ENCODE results near the gene COL21A1. TPM values are rescaled to one million over a fixed set of nuclear protein-coding genes. Genes with fewer than 3 reads are reported as not detected.

The COL21A1 gene
- total and polyA plus RNA-seq, 2 of the 13 experiments (the other 11 are each of a cell fraction or from before 2014, with no cell fraction given), result 0.13 TPM; not detected in 1

- no peak for DNase-seq (ENCODE audit: low spot score)
- intact Hi-C loops (cut with micrococcal nuclease; ENCODE audit: unreplicated experiment), result no loop called here
- ChIA-PET POLR2A (no interaction called here), CTCF (ENCODE audit: low intra/inter-chr PET ratio, low total read pairs) (no interaction called here)
- no peak for FAIRE-seq
- in situ Hi-C loops (cut with HindIII; ENCODE audit: extremely low pct_ligation_motif_present, low pct_unique_long_range_greater_than_20kb), result no loop called here
- Histone ChIP-seq H3K27me3 (ENCODE audit: control insufficient read depth in 1 of 2, insufficient read depth in 2 of 2, low read length in 2 of 2) (no peaks in the 10 kb centered on the region), H3K27ac (ENCODE audit: extremely low read length, insufficient read depth, low read length) (no peak overlapping the region), H3K4me1 (ENCODE audit: insufficient read depth, low read length) (no peaks in the 10 kb centered on the region), H3K4me3 (replicated peaks in 1 of 3; ENCODE audit: insufficient read depth in 1 of 3, low read depth in 2 of 3, low read length in 3 of 3) (no peak overlapping the region), H3K9me3 (ENCODE audit: low read length) (no peaks in the 10 kb centered on the region), H3K9ac (ENCODE audit: insufficient read depth, low read depth, low read length) (no peak overlapping the region), H3K36me3 (replicated peaks in 1 of 2; ENCODE audit: control insufficient read depth in 1 of 2, insufficient read depth in 2 of 2, low read length in 2 of 2) (no peaks in the 10 kb centered on the region), H4K20me1 (ENCODE audit: insufficient read depth, low read length) (no peaks in the 10 kb centered on the region), H2AFZ (ENCODE audit: low read length) (no peak overlapping the region), H3K4me2 (ENCODE audit: low read depth, low read length) (no peak overlapping the region), H3K79me2 (ENCODE audit: insufficient read depth, low read length) (no peaks in the 10 kb centered on the region)
- WGBS (ENCODE audit: low lambda C conversion rate), result under 1% methylated on average over 2 of the region's 2 CpGs
- no peak for ATAC-seq
- no TSS peak for BruUV-seq (replicated peaks)
- TF ChIP-seq ZNF83 (CRISPR knock-in tag; IDR thresholded peaks at IDR 0.05; ENCODE audit: borderline replicate concordance) (no peak), PRDM15 (CRISPR knock-in tag; IDR thresholded peaks at IDR 0.05) (no peak), ZNF276 (CRISPR knock-in tag; IDR thresholded peaks at IDR 0.05; ENCODE audit: low read depth) (no peak), EZH2 (conservative IDR thresholded peaks at IDR 0.05; ENCODE audit: low read depth, low read length) (no peak), THAP7 (CRISPR knock-in tag; IDR thresholded peaks at IDR 0.05) (no peak), HOMEZ (CRISPR knock-in tag; IDR thresholded peaks at IDR 0.05; ENCODE audit: low read depth) (no peak), ZNF850 (CRISPR knock-in tag; conservative IDR thresholded peaks at IDR 0.05) (no peak), AGO2 (optimal IDR thresholded peaks at IDR 0.05; ENCODE audit: low read depth, low read length) (no peak), GLMP (CRISPR knock-in tag; IDR thresholded peaks at IDR 0.05; ENCODE audit: borderline replicate concordance) (no peak)
Measured at GRCh38 chr6:56104591-56104990, 142.8 kb downstream of the COL21A1 start.

Data from HepG2 (cell line).